Fibroblast of lung (primary cell): ENCODE data around the gene AMIGO1. TPM values are rescaled to one million over a fixed set of nuclear protein-coding genes. Genes with fewer than 3 reads are reported as not detected.

Source experiments
- DNase-seq, 2 donors: peaks; one replicate each; pipeline versions ENCODE4 v3.0.0 to v3.0.0-alpha.2; 2010; ENCODE audit warnings: low read depth in 2 of 2
- H2AFZ ChIP-seq: 2 replicates; pipeline ENCODE4 v1.5.1; 2012; ENCODE audit warnings: low read length, control low read depth, inconsistent platforms
- H3K27ac ChIP-seq: 2 replicates; pipeline ENCODE4 v1.5.1; 2011; ENCODE audit warnings: low read length, control low read depth; ENCODE audit not compliant: insufficient read depth
- H3K27me3 ChIP-seq: 2 replicates; pipeline ENCODE4 v1.5.1; 2011; ENCODE audit warnings: mild to moderate bottlenecking, low read length; ENCODE audit not compliant: control insufficient read depth, insufficient read depth
- H3K36me3 ChIP-seq: 2 replicates; pipeline ENCODE4 v1.5.1; 2011; ENCODE audit warnings: low read length; ENCODE audit not compliant: control insufficient read depth, insufficient read depth
- H3K4me1 ChIP-seq: 2 replicates; pipeline ENCODE4 v1.5.1; 2011; ENCODE audit warnings: low read length; ENCODE audit not compliant: control insufficient read depth, insufficient read depth; ENCODE audit errors: extremely low read depth
- H3K4me2 ChIP-seq: 2 replicates; pipeline ENCODE4 v1.5.1; 2011; ENCODE audit warnings: low read length, control low read depth; ENCODE audit not compliant: insufficient read depth; ENCODE audit errors: extremely low read depth
- H3K4me3 ChIP-seq, 4 experiments: fragments of 200-600 bp in 1 of 4; sonication (generic) in 1 of 4; replicated peaks in 1 of 4; 2 replicates each; pipeline ENCODE4 v1.5.1; 2011 to 2016; ENCODE audit warnings: low read length in 4 of 4, low read depth in 3 of 4, mild to moderate bottlenecking in 3 of 4, control low read depth in 2 of 4, inconsistent platforms in 1 of 4, mixed read lengths in 1 of 4; ENCODE audit not compliant: insufficient read depth in 1 of 4; ENCODE audit errors: control extremely low read depth in 1 of 4
- H3K79me2 ChIP-seq: 2 replicates; pipeline ENCODE4 v1.5.1; 2012; ENCODE audit warnings: mild to moderate bottlenecking, low read length, inconsistent platforms; ENCODE audit not compliant: control insufficient read depth, insufficient read depth
- H3K9ac ChIP-seq: 2 replicates; pipeline ENCODE4 v1.5.1; 2011; ENCODE audit warnings: mild to moderate bottlenecking, low read length, control low read depth; ENCODE audit not compliant: insufficient read depth
- H3K9me3 ChIP-seq: 2 replicates; pipeline ENCODE4 v1.5.1; 2012; ENCODE audit warnings: low read depth, low read length; ENCODE audit not compliant: control insufficient read depth, insufficient read depth
- H4K20me1 ChIP-seq: 2 replicates; pipeline ENCODE4 v1.5.1; 2011; ENCODE audit warnings: low read length; ENCODE audit not compliant: control insufficient read depth, insufficient read depth; ENCODE audit errors: extremely low read depth
- CTCF ChIP-seq, 2 donors: IDR thresholded peaks in 1 of 2; conservative IDR thresholded peaks in 1 of 2; 1 replicate in 1 of 2; 2 replicates in 1 of 2; pipeline ENCODE4 v1.5.1; 2011 to 2012; ENCODE audit warnings: low read length in 2 of 2, control low read depth in 1 of 2, inconsistent platforms in 1 of 2, low read depth in 1 of 2, mild to moderate bottlenecking in 1 of 2
- EZH2 ChIP-seq: IDR thresholded peaks from 2 replicates; pipeline ENCODE4 v1.5.1; 2012; ENCODE audit warnings: low read length, control low read depth, mild to moderate bottlenecking; ENCODE audit errors: missing control alignments
- polyA plus RNA-seq, 2 donors: library from polyadenylated mRNA; depleted of rRNA in 1 of 2; stranded (reverse) in 1 of 2; unstranded in 1 of 2; fragments of >200 nt; gene quantifications; 2 replicates each; pipeline ENCODE4 v1.2.1, GENCODE V29; 2011 to 2012; ENCODE audit warnings: missing spikeins in 1 of 2
- total RNA-seq: library from RNA; depleted of rRNA; stranded (reverse); fragments of >200 nt; gene quantifications from 2 replicates; pipeline ENCODE4 v1.2.1, GENCODE V29; 2014

AMIGO1 gene
- total and polyA plus RNA-seq, 2 donors (not counting 1 experiment from before 2014, with no cell fraction given), result 0.57 to 2.5 TPM

- Histone ChIP-seq H3K36me3 (no peaks in the 10 kb centered on the region), H3K9ac (no peak overlapping the region), H2AFZ (peak overlapping the region; percentile 96), H3K4me1 (peaks cover 6% of the 10 kb centered on the region), H3K27ac (no peak overlapping the region), H3K79me2 (no peaks in the 10 kb centered on the region), H3K9me3 (no peaks in the 10 kb centered on the region), H3K4me3 (peak overlapping the region; percentile 67 to 76 (median 70)), H4K20me1 (no peaks in the 10 kb centered on the region), H3K27me3 (peaks cover 7% of the 10 kb centered on the region), H3K4me2 (peak overlapping the region; percentile 99)
- peak in 1 of 2 donors; percentile 26 for DNase-seq
- TF ChIP-seq CTCF (conservative IDR thresholded peaks at IDR 0.05 in 1 of 2, IDR thresholded peaks at IDR 0.05 in 1 of 2; ENCODE audit: low read depth in 1 of 2, low read length in 2 of 2), result no peak
- TF ChIP-seq EZH2, result peak; percentile 48
These were observed 26.5 kb downstream of the AMIGO1 start for GRCh38 chr1:109482791-109483671.

- H4K20me1 ChIP-seq, result no peaks in the 10 kb centered on the region
- DNase-seq, result no peak
- no peaks in the 10 kb centered on the region for H3K9me3 ChIP-seq
- H3K27me3 ChIP-seq, result peaks cover 7% of the 10 kb centered on the region
- H3K79me2 ChIP-seq, result no peaks in the 10 kb centered on the region
- no peak overlapping the region for H3K4me2 ChIP-seq
- peaks cover 6% of the 10 kb centered on the region for H3K4me1 ChIP-seq
- H2AFZ ChIP-seq, result no peak overlapping the region
- no peak for TF ChIP-seq CTCF (conservative IDR thresholded peaks at IDR 0.05 in 1 of 2, IDR thresholded peaks at IDR 0.05 in 1 of 2; ENCODE audit: low read depth in 1 of 2, low read length in 2 of 2)
- no peak for TF ChIP-seq EZH2
- H3K27ac ChIP-seq, result no peak overlapping the region
- H3K9ac ChIP-seq, result no peak overlapping the region
- no peaks in the 10 kb centered on the region for H3K36me3 ChIP-seq
- H3K4me3 ChIP-seq, result no peak overlapping the region
These were observed 27.3 kb downstream of the AMIGO1 start for GRCh38 chr1:109482242-109482641.

- TF ChIP-seq EZH2 (no peak), CTCF (conservative IDR thresholded peaks at IDR 0.05 in 1 of 2, IDR thresholded peaks at IDR 0.05 in 1 of 2; ENCODE audit: low read depth in 1 of 2, low read length in 2 of 2) (no peak)
- H3K79me2 ChIP-seq, result no peaks in the 10 kb centered on the region
- no peak overlapping the region for H3K9ac ChIP-seq
- no peak overlapping the region for H3K27ac ChIP-seq
- no peak for DNase-seq
- H3K36me3 ChIP-seq, result no peaks in the 10 kb centered on the region
- H3K4me2 ChIP-seq, result no peak overlapping the region
- no peaks in the 10 kb centered on the region for H4K20me1 ChIP-seq
- no peak overlapping the region for H2AFZ ChIP-seq
- H3K9me3 ChIP-seq, result no peaks in the 10 kb centered on the region
- H3K4me3 ChIP-seq, result no peak overlapping the region
- peaks cover 6% of the 10 kb centered on the region for H3K4me1 ChIP-seq
- peaks cover 7% of the 10 kb centered on the region for H3K27me3 ChIP-seq
These were observed 27.9 kb downstream of the AMIGO1 start for GRCh38 chr1:109481646-109482045.
